SH-SY5Y (cell line): ENCODE results near the gene POLR3B.

Experiments
- GATA2 ChIP-seq: IDR thresholded peaks from 2 replicates; pipeline ENCODE4 v1.6.1; 2011; ENCODE audit warnings: mild to moderate bottlenecking, low read depth, low read length
- GATA3 ChIP-seq: IDR thresholded peaks from 2 replicates; pipeline ENCODE4 v1.6.1; 2011; ENCODE audit warnings: low read depth, mild to moderate bottlenecking, low read length, moderate library complexity

DNA sequence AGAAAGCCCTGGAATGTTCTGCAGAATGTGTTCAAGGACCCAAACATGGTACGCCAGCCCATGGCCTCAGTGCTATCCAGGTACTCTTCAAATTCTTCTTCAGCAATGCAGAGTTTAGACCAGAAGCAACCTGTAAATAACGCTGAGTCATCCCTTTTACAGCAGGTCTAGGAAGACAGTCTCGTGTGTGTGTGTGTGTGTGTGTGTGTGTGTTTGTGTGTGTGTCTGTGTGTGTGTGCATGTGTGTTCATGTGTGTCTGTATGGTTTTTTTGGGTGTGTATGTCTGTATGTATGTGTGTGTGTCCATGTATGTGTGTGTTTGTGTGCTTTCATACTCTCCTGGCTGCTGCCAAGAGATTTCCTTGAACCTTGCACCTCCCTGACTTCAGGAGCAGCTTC lies 165.2 kb downstream of the POLR3B start:
- TF ChIP-seq GATA2 = no peak
- TF ChIP-seq GATA3 = no peak
